Esophagus squamous epithelium (tissue), 4 donors: ENCODE data around the gene RIT2.
"Not testable (repeated sequence)": the region's sequence is repeated elsewhere in the genome, so short reads cannot be mapped to it uniquely, and the experiment has no call there.

ENCODE experiments used
- CTCF ChIP-seq, 6 experiments: fragments of 450-650 bp in 4 of 6; fragments of 200-600 bp in 2 of 6; sonication (generic) in 2 of 6; IDR thresholded peaks; one replicate each; pipeline ENCODE4 v1.5.1; 2016 to 2019; ENCODE audit warnings: antibody characterized with exemption in 6 of 6, mild to moderate bottlenecking in 4 of 6, moderate library complexity in 4 of 6
- POLR2A ChIP-seq, 4 donors: fragments of 450-650 bp; IDR thresholded peaks; one replicate each; pipeline ENCODE4 v1.6.1; 2017; ENCODE audit warnings: antibody characterized with exemption in 4 of 4, mild to moderate bottlenecking in 4 of 4, moderate library complexity in 3 of 4

- TF ChIP-seq CTCF, POLR2A (IDR thresholded peaks at IDR 0.05): not testable (repeated sequence)
Measured at GRCh38 chr18:42795213-42795789, 320.2 kb downstream of the RIT2 start.
